T-cell (primary cell): ENCODE data around the gene GLB1L. TPM values are rescaled to one million over a fixed set of nuclear protein-coding genes. Genes with fewer than 3 reads are reported as not detected.

Experiments used
- total RNA-seq, 35 experiments: library from RNA in 6 of 35; stranded (reverse) in 6 of 35; fragments of 120-200 nt in 1 of 35; gene quantifications; one replicate each; pipeline versions ENCODE4 v1.2.1 to v1.2.4 and lab custom pipeline; 2013 to 2026

The GLB1L gene
- total RNA-seq, 5 donors from 2014 or later (not counting 1 experiment from before 2014, with no cell fraction given) = 1.1 to 3.0 (median 1.8) TPM

Other genes starting within 250 kb of the GLB1L start
- under 1 TPM in 1 of 5 donors, not detected in 4; 0.16 TPM for gene CFAP65, start 203.9 kb downstream of the GLB1L start, total RNA-seq
- gene IHH, start 184.5 kb downstream of the GLB1L start, total RNA-seq = under 1 TPM in 2 of 5 donors, not detected in 3; 0.12 to 0.28 TPM
- gene NHEJ1, start 84.6 kb downstream of the GLB1L start, total RNA-seq = 10 to 100 TPM; 17.3 to 21.1 (median 18.2) TPM
- 1 to 10 TPM in 3 of 5 donors, under 1 TPM in 2; 0.54 to 8.7 (median 5.1) TPM for gene SLC23A3, start 75.4 kb downstream of the GLB1L start, total RNA-seq
- gene CNPPD1, start 68.5 kb downstream of the GLB1L start, total RNA-seq = 10 to 100 TPM; 49.2 to 89.5 (median 83.2) TPM
- gene RETREG2, start 67.2 kb downstream of the GLB1L start, total RNA-seq = 100 to 1,000 TPM in 3 of 5 donors, 10 to 100 TPM in 2; 85.2 to 131 (median 109) TPM
- 10 to 100 TPM; 61.7 to 91.6 (median 85.6) TPM for gene ZFAND2B, start 38.7 kb downstream of the GLB1L start, total RNA-seq
- gene ABCB6, start 26.5 kb downstream of the GLB1L start, total RNA-seq = 10 to 100 TPM in 3 of 5 donors, 1 to 10 TPM in 2; 4.1 to 16.5 (median 13.0) TPM
- gene ATG9A, start 15.8 kb downstream of the GLB1L start, total RNA-seq = 10 to 100 TPM; 52.5 to 72.9 (median 57.6) TPM
- 100 to 1,000 TPM; 119 to 220 (median 194) TPM for gene ANKZF1, start 15.6 kb downstream of the GLB1L start, total RNA-seq
- gene STK16, start within 50 bp of the GLB1L start, total RNA-seq = 10 to 100 TPM; 19.3 to 26.6 (median 21.3) TPM
- not detected for gene TUBA4B, start 7.8 kb upstream of the GLB1L start, total RNA-seq
- 100 to 1,000 TPM; 108 to 196 (median 121) TPM for gene TUBA4A, start 8.5 kb upstream of the GLB1L start, total RNA-seq
- 100 to 1,000 TPM in 2 of 5 donors, 10 to 100 TPM in 3; 83.0 to 150 (median 91.8) TPM for gene DNAJB2, start 33.9 kb upstream of the GLB1L start, total RNA-seq
- gene PTPRN, start 64.0 kb upstream of the GLB1L start, total RNA-seq = under 1 TPM in 1 of 5 donors, not detected in 4; 0.63 TPM
- gene RESP18, start 87.3 kb upstream of the GLB1L start, total RNA-seq = not detected
- 10 to 100 TPM; 73.5 to 88.8 (median 85.4) TPM for gene DNPEP, start 142.5 kb upstream of the GLB1L start, total RNA-seq
- 1 to 10 TPM in 2 of 5 donors, under 1 TPM in 1, not detected in 2; 0.98 to 1.3 (median 1.3) TPM for gene DES, start 172.9 kb upstream of the GLB1L start, total RNA-seq
- gene SPEG, start 189.4 kb upstream of the GLB1L start, total RNA-seq = 10 to 100 TPM; 13.8 to 23.9 (median 18.9) TPM